ENCODE data around the gene POU2AF1.

GRCh38 chr11:111339758-111340388 lies 39.2 kb downstream of the POU2AF1 start:
- TF ChIP-seq CTCF (conservative IDR thresholded peaks at IDR 0.05 in 1 of 2, IDR thresholded peaks at IDR 0.05 in 1 of 2; ENCODE audit: low read depth in 1 of 2, low read length in 2 of 2) (no peak), EZH2 (IDR thresholded peaks at IDR 0.05; ENCODE audit: low read length, missing control alignments) (no peak)
